Ammon's horn (tissue), 1 donor: Measurements from ENCODE around the gene FXYD6.
A peak's percentile ranks its signal among the peaks of the same experiment; 100 is the strongest.
"Not testable (repeated sequence)": the region's sequence is repeated elsewhere in the genome, so short reads cannot be mapped to it uniquely, and the experiment has no call there.

ENCODE experiments used
- DNase-seq: peaks from one replicate; pipeline ENCODE4 v3.0.0-alpha.2; 2016; ENCODE audit warnings: low spot score

Gene FXYD6

DNA sequence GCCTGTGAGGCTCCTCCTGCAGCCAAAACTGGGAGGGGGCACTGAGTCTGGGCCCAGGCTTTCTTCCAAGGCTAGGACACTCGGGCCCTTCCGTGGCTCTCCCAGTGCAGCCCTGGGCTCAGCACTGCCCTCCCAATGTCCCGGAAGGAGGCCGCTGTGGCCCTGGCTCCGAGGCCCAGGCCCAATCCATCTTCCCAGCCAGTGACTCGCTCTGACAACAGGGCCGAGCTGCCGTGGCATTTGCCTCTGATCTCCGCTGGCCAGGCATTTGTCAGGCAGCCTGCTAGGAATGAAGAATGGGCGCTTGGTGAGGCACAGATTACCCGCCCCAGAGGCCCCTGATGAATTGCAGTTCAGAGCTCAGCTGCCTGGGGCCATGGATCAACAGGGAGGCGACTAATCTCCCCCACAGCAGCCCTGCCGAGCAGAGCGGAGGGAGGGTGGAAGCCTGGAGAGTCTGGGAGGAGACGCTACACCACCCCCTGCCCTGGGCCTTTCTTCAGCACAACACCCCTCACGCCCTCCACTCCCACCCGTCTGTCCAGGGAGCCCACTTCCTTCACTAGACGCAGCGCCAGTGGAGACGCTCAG, 60.2 kb downstream of the FXYD6 start:
- no peak for DNase-seq

GRCh38 chr11:117815262-117815803, 61.1 kb downstream of the FXYD6 start:
- DNase-seq = peak; percentile 67

DNA sequence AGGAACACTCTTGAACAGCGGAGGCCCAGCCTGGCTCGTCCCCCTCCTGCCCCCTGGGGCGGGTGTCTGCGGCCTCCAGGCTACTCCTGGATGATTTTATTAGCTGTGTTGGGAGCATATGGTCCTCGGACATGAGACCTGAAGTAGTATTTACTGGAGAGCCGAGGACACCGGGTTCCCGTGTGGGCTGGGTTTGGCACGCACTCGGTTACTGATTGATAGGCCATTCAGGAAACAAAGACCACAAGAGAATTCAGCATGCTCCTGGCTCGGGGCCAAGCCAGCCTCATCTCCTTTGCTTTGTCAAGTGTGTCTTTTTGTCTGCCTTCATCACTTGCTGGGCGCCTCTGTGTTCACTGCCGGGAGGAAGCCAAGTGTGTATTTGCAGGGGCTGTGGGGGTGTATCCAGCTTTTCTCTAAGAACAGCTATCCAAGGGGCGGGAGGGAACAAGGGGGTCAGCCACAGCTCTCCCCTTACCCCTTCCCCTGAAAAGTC, 61.6 kb downstream of the FXYD6 start:
- DNase-seq = no peak

- no peak for DNase-seq
These were observed 62.2 kb downstream of the FXYD6 start for GRCh38 chr11:117814204-117814765.

GRCh38 chr11:117810056-117810451, 66.4 kb downstream of the FXYD6 start:
- not testable (repeated sequence) for DNase-seq

- peak; percentile 91 for DNase-seq
These were observed 67.0 kb downstream of the FXYD6 start for GRCh38 chr11:117809236-117810055.

- DNase-seq = no peak
These were observed 67.7 kb downstream of the FXYD6 start for GRCh38 chr11:117808784-117809183.

DNA sequence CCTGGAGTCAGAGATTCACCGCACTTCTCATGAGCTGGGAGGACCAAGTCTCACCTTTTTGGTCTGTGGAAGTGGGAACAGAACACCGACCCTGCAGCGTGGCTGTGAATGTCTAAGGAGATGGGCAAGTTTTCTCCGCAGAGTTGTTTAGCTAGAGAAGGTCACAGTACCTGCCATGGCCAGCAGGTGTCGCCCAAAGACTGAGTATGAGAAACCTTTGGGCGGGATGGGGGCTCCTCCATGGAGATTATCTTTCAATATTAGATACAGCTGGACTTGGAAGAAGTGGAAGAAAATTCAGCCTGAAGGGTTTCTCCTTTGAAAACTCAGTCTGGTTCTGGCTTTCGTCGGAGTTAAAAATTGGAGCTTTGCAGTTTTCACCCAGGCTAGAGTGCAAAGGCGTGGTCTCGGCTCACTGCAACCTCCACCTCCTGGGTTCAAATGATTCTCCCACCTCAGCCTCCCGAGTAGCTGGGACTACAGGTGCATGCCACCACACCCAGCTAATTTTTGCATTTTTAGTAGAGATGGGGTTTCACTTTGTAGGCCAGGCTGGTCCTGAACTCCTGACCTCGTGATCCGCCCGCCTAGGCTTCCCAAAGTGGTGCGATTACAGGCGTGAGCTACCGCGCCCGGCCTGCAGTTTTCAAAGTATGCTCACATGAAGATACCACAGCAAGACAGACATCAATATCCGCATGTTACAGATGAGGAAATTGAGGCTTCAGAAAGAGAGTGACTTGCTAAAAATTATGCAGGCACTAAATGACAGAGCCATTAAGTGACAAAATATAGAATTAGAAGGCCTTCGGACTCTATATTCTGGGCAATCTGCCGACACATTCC, 68.8 kb downstream of the FXYD6 start:
- DNase-seq = peak; percentile 83

- no peak for DNase-seq
These were observed 69.6 kb downstream of the FXYD6 start for GRCh38 chr11:117806846-117807245.

DNA sequence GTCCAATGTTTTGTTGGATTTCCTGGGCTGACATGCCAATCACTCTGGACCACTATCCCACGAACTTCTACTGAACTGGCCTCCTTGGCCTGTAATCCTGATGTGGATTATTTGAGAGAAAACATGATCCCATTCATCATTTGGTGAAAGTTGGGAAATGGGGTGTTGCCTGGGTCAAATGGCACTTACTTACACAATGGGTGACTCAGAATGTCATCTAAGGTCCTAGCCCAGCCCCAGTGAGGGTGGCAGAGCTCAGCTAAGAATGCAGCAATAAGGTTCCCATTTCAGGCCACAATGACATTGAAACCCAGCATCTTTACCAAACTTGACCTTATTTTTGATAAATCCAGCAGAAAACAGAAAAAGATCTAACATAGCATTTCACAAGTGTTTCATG, 71.4 kb downstream of the FXYD6 start:
- DNase-seq = no peak

DNA sequence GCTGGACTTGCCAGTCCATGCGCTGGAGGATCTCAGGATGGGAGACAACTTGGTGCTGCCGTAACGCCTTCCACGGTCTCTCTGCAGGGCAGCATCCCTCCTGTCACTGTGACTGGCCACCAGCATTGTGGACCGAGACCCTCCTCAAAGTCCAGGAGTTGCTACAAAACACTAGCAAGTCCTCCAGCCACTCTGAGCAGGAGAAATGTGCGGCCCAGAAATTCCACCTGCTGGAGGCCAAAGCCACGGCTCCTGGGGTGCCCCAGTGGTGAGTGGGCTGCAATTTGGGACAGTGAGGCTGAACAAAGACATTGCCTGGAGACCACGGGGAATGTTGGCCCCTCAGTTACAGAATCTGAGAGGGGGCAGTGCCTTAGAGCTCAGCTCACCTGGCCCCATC, 72.6 kb downstream of the FXYD6 start:
- DNase-seq = no peak

GRCh38 chr11:117799634-117800033, 76.8 kb downstream of the FXYD6 start:
- DNase-seq = no peak

DNA sequence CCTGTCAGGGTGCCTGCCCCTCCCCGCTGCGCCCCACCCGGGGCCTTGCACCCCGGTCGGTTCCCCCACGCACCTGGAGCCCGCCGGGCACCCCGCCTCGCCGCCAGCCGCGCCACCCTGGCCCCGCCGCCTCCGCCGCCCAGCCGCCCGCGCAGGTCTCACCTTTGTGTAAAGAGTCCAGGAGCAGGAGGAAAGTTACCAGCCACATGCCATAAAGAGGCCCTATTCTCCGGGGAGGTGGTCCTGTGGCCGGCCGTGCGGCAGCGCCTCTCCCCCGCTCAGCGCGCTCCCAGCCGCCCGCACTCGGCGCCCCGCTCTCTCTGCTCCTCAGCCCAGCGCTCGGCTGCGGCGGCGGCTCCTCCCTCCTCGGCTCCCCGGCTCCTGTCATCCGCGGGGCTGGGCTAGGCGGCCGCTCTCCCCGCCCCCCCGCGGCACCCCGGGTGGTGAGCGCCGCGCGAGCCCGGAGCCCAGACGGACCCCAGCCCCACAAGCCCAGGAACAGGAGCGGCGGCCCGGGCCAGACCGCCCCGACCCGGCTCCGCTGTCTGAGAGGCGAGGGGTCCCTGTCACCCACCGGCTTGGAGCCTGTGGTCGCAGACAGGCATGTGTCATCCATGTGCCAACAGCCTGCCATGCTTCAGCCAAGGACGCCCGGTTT, 79.5 kb downstream of the FXYD6 start, which contains the start of gene DSCAML1:
Gene DSCAML1 (minus strand): TSS at position 345 of the 658 bp plus-strand sequence. CDS start 137 bp downstream, at position 208.
- DNase-seq = peak; percentile 74

- no peak for DNase-seq
These were observed 80.0 kb downstream of the FXYD6 start for GRCh38 chr11:117796456-117796871.

- DNase-seq = no peak
These were observed 80.6 kb downstream of the FXYD6 start for GRCh38 chr11:117795638-117796455.

- no peak for DNase-seq
These were observed 81.5 kb downstream of the FXYD6 start for GRCh38 chr11:117794772-117795629.

GRCh38 chr11:117794135-117794534, 82.3 kb downstream of the FXYD6 start:
- DNase-seq = peak; percentile 67

DNA sequence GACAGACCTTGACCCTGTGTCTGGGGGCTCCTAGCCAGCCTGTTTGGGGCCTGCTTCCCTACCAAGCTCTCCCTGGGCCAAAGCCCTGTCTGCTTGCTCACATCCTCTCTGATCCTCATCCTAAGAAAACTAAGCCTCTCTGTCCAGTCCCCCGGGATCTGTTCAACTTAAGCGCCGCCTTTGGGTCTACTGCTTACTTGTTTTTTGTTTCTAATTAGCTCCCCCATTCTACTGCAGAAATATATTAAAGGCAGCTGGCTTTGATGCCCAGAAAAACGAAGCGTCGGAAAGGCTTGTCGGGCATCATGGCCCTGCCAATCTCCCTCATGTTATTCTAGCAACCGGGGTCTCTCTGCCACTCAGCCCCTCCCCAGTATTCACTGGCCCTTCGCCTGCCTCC, 82.9 kb downstream of the FXYD6 start:
- DNase-seq = no peak

DNA sequence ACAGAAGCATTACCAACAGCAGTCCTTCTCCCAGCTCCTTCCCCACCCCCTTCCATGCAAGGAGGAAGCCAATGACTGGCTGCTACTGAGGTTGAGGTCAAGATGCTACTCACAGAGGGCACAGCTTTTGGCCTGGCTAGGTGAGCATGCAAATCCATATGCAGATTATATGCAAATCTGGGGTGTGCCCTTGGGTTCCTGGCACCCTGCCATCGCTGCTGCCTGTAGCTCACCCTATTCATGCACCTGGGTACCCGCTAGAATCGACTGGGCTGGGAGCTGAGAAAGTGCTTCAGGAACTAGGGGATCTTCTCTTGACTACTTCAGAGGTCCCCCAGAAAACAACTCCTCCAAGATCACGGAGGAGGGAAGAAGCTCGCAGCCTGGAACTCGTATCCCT, 83.5 kb downstream of the FXYD6 start:
- no peak for DNase-seq
